Cerebellar nuclear complex (tissue), 1 donor: ENCODE measurements around the gene VAMP8.
"Not testable (repeated sequence)": the region's sequence is repeated elsewhere in the genome, so short reads cannot be mapped to it uniquely, and the experiment has no call there.

Source experiments
- DNase-seq, 2 experiments: peaks; one replicate each; lab custom pipeline; 2025; lab: John Stamatoyannopoulos, UW

The VAMP8 gene

DNA sequence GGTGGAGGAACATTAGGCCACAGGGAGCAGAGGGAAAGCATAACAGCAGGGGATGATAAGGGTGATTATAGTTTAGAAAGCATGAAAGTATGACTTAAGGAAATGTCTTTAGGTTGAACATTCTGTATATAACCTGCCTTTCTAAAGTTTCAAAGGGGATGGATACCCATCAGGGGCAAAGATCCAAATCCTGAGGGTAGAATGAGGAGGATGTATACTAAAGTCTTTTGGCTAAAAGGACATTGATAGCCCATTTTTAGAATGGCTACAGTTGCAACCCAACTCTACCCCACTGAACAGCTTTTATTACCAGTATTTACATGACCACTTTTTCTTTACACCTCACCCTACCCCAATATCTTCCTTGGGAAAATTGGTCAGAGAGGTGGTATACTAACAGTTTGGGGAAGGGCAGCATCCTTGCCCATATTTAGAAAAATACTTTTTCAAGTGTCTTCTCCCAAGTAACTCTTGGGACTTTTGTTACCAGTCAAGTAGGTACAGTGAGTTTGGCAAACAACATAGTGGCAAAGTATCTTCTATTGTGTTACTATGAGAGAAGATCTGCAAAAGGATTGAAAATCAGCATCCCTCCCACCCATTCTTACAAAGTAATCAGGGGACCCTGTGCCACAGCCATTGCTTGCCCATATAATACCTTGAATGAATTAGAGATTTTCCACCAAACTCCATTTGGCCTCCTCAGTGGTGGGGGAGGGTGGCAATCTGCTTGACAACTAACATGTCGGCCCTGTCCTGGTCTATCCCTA lies 30.1 kb upstream of the VAMP8 start:
- no peak for DNase-seq

DNA sequence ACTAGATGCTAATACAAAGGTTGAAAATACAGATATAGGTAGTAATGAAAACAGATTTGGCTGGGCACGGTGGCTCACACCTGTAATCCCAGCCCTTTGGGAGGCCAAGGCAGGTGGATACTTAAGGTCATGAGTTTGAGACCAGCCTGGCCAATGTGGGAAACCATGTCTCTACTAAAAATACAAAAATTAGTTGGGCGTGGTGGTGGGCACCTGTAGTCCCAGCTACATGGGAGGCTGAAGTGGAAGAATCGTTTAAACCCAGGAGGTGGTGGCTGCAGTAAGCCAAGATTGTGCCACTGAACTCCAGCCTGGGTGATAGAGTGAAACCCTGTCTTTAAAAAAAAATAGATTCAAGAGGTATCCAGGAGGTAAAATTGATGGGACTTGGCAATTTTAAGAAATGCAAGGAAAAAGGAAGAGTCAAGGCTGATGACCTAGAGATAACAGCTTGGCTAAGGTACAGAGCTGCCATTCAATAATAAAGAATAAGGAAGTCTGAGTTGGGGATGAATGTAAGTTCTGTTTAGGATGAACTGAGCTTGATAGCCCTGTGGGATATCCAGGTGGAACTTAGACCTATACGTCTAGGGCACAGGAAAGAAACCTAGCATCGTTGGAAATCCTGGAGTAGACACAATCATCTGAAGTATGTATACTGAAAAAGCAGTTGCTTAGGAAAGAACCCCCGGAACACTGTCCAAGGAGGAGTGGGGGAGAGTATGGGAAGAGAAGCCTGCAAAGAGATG lies 29.4 kb upstream of the VAMP8 start:
- no peak for DNase-seq

DNA sequence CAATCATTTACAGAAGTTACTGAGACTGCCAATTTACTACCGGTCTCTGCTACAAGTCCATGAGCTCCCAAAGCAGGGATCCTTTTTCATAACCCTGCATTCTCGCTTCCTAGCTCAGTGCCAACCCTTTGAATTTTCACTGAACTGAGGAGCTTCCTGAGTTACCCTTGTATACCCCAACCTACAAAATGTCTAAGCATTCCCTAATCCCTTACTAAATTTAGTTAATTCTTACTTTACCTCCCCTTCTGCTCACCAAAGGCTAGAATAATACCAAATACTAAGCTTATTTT lies 28.8 kb upstream of the VAMP8 start:
- no peak for DNase-seq

DNA sequence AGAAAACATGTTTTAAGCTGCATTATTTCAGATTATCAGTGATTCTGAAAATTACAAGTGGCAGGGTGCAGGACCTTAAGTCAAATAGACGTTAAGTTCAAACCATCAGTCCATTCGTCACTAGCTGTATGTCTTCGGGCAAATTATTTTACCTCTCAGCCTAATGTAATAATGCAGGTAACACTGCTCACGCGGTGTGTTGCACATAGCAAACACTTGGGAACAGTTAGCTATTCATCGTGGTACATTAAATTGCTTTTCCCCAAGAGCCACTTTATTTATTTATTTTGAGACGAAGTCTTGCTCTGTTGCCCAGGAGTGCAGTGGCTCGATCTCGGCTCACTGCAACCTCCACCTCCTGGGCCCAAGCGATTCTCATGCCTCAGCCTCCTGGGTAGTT lies 28.3 kb upstream of the VAMP8 start:
- no peak for DNase-seq

DNA sequence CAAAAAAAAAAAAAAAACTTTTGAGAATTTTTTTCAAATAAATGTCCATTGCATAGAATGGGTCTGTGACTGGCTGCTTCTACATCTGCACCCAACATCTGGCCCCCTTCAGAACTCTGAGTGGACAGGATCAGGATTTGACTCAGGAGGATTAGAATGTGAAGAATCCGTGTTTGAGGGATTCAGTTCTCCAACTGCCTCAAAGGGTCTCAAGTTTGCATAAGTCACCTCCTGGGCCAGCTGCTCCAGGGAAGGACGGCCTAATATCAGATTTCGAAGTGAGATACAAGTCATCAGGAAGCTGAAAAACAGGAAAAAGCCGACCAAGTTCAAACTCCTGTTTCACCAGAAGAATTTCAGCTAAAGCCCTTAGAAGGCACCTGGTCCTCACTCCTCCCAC lies 27.6 kb upstream of the VAMP8 start:
- no peak for DNase-seq

DNA sequence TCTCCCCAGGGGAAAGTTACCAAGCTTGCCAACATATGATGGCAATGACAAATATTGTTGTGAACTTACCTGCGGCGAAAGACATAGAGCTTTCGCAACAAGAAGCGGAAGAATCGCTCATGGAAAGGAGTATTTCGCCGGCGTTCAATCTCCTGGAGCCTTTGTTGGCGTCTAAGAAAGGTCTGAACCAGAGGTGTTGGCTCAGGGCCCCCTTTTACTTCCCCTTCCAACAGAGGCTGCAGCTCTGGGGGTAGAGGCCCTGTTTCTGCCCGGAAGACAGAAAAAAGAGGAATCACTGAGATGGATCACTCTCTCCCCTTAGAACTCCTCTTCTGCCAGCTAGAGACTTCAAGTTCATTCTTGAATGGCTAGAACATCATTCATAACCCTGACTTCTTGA lies 26.9 kb upstream of the VAMP8 start:
- DNase-seq, result no peak

DNA sequence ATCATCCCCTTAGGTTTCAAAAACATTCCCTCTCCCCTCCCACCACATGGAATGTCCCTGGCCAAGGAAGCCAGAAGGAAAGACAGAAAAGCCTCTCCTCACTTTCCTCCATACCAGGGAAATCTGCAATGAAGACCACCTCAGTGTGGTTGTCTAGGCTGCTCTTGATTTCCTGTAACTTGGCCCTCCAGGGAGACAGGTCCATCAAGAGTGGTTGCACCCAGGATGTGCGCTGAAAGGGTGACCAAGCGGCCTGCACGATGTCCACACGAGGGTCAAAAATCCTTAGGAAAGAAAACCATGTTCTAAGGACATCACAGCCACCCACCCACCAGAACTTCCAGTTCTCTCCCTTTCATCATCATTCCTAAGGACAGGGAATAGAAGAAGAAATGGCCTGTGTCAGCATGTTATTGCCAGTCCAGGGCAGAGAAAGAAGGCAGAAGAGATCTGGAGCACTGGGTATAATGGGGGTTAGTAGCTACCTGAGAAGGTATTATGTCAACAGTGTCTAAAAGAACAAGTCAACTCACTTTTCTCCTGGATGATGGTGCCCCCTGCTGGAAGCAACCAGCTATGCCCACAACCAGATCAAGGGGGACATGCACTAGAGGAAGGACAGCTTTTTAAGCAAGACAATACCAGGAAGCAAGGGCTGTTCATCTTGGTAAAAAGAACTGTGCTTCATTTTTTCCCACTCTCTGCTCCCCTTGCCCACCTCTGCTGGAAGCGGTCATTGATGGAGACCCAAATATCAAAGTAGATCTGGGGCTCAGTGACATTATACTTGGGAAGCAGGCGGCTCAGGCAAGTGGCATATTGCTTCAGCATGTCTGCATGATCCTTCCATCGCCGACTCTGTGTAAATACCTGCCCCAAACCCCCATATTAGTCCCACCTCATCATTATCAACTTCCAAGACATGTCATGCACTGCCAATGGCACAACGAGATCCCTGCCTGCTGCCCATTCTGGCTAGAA lies 25.4 kb upstream of the VAMP8 start:
- peak; percentile 7 to 48 for DNase-seq

DNA sequence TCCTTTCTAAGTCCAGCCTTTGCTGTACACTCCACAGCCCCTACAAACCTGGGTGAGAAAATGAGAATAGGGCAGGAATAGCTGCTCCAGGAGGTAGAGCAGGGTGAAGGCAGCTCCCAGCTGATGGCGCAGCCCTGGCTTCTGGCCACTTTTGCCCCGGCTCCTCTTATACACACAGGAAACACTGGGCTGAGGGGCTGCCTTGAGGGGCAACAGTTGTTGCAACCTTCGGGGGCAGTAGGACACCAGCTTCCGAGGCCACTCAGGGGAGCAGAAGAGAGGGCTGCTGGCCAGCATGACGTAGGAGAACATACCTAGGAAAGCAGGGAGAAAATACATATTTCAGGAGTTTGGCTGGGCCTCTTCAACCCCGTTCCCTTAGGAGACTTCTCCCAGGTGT lies 24.2 kb upstream of the VAMP8 start:
- DNase-seq, result no peak

DNA sequence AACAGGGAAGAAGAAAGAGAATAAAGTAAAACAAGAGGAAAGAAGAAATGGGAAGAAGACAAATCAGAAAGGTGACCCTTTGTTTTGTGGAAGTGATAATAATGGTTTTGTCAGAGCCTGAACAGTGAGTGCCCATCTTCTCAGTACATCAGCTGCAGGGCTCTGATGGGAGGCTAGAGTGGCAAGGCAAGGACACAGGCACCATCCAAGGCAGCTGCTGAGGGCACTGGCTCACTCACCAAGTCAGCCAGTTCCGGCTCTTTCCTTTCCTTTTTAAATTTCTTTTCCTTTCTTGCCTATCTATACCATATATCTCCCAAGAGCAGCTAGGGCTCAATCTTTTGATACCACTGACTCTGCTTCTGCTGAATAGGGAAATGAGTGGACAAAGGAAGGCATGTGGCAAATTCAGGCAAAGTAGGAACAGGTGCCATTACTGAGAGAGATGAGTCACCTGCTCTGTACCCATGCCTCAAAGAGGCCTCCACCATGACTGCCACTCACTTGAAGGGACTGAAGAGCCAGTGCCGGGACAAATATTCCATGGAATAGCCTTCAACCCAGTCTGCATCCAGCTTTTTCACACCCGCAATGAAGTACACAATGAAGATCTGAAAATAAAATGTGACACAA lies 22.3 kb upstream of the VAMP8 start:
- DNase-seq, result no peak

DNA sequence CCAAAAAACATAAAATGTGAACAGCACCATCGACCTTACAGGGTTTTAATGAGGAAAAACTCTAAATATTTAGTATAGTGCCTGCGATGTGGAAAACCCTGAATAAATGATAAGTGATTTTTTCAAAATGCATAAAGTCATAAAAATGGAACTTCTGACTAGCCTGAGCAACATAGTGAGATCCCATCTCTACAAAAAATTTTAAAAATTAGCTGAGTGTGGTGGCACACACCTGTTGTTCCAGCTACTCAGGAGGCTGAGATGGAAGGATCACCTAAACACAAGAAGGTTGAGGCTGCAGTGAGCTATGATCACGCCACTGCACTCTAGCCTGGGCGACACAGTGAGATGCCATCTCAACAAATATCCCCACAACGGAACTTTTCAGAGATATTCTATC lies 20.3 kb upstream of the VAMP8 start:
- DNase-seq, result no peak

DNA sequence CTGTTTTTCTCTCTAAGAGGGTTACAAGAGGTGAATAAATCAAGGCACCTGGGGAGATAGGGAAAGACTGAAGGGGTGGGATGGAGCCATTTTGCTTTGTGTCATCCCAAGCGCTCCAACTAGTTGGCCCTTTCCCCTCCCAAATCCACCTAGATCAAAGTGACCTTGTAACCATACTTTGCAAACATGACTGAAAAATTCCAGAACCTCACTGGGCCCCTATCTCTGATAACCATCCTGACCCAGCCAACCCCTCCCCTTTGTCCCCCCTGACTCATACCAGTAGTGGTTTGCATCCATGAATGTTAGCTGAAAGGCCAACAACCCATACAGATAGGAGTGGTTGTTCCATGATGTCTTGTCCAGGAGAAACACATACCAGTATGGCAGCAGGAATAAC lies 19.2 kb upstream of the VAMP8 start:
- no peak for DNase-seq

DNA sequence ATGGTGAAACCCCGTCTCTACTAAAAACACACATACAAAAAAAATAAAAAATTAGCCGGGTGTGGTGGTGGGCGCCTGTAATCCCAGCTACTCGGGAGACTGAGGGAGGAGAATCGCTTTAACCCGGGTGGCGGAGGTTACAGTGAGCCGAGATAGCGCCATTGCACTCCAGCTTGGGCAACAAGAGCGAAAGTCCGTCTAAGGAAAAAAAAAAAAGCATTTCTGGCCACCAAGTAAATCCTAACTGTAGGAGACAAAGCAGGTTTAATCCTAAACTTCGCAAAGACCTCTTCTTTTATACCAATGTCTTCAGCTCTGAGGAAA lies 17.0 kb upstream of the VAMP8 start:
- DNase-seq, result not testable (repeated sequence)

DNA sequence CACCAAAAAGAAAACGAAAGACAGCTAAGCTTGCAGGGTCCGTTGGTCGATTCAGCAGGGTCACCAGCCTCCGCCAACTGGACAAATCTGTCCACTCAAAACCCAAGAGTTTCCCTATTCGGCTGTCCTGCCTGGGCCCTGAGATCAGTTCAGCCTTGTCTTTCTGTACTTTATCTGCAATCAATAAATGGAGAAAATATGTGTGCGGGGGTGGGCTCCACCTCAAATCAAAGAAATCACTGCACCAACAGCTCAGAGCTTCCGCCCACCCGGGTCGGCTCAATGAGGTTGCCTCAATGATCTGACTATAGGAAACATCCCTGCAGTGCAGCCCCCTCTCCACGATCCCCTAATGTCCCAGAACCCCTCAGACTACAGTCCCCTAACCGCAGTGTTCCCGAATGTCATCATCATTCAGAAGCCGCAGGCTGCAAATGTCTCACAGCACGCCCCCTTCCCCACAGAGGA lies 16.5 kb upstream of the VAMP8 start:
- DNase-seq, result no peak

DNA sequence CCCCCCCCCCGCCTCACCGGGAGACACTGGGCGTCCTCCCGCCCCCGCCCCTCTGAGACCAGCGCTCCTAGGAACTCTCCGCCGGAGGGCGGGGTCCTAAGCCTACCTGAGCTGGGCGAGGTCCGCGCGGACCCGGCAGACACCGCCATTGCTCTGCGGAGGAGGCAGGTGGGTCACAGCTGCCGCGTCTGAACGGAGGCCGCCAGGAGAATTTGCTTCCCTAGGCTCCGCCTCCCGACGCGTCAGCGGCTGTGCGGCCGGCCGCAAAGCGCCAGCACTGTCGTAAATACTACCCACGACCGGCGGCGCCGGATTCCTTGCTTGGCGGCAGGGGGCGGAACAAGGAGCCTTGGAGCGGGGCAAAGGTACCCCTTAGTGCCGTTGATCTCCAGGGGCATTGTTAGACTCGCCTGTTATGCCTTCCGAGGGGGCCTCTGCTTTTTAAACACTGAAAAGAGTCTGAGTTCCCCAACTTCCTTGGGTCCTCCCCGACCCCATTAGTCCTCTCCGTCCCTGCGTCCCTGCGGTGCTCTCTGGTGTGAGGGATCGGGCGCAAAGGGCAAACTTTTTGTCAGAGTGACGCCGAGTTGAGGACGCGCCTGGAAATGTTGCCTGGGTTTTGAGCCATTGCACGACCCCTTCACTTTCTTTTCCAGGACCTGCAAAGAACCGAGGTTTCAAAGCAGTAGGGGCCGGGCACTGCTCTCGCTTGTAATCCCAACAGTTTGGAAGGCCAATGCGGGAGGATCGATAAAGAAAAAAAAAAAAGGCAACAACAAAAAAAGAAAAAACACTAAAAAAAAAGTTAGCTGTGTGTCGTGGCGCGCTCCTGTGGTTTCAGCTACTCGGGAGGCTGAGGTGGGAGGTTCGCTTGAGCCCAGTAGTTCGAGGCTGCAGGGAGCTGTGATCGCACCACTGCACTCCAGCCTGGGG lies 15.8 kb upstream of the VAMP8 start, which contains the start of gene GGCX:
Gene GGCX, minus strand, starts transcription at position 214 of the 933 bp plus-strand sequence. Its CDS starts 65 bp downstream, at position 149.
- peak in 1 of 2 experiments; percentile 85 for DNase-seq

DNA sequence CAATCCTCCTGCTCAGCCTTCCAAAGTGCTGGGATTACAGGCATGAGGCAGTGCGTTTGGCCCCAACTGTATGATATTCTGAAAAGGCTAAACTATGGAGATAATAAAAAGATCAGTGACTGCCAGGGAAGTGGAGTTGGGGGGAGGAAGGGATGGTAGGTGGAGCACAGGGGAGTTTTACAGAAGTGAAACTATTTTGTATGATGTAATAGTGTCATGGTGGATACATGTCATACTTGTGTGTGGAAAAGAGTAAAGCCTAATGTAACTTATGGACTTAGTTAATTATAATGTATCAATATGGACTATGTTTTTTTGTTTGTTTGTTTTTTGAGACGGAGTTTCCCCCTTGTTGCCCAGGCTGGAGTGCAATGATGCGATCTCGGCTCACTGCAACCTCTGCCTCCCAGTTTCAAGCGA lies 13.2 kb upstream of the VAMP8 start:
- DNase-seq, result no peak

DNA sequence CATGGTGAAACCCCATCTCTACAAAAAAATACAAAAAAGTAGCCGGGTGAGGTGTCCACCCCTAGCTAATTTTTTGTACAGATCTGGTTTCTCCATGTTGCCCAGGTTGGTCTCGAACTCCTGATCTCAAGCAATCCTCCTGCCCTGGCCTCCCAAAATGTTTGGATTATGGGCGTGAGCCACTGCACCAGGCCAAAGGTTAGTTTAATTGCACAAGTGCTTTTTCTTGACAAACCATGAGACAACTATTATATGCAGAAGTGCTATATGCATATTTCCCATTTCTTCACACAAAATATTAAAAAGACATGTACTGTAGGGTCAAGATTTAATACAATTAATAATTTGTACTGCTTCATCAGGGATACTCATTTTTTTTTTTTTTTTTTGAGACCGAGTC lies 11.1 kb upstream of the VAMP8 start:
- DNase-seq, result no peak

DNA sequence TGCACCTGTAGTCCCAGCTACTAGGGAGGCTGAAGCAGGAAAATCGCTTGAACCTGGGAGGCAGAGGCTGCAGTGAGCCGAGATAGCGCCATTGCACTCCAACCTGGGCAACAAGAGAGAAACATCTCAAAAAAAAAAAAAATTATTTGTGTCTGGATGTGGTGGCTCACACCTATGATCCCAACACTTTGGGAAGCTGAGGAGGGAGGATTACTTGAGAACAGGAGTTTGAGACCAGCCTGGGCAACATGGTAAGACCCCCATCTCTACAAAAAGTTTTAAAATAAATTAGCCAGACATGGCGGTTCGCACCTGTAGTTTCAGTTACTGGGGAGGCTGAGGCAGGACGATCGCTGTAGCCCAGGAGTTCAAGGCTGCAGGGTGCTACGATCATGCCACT lies 1.6 kb upstream of the VAMP8 start:
- no peak for DNase-seq

DNA sequence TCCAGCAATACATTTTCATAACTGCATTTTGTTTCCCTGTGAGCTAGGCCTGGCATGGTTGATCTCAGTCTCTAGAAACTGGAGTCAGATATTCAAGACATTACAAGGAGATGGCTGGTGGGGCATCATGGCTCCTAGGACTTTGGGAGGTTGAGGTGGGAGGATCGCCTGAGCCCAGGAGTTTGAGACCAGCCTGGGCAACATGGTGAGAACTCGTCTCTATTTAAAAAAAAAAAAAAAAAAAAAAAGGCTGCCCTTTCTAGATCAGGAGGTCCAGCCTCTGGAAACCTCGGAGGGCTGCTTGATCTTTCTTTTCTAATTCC lies 362 bp upstream of the VAMP8 start:
- DNase-seq, result no peak

DNA sequence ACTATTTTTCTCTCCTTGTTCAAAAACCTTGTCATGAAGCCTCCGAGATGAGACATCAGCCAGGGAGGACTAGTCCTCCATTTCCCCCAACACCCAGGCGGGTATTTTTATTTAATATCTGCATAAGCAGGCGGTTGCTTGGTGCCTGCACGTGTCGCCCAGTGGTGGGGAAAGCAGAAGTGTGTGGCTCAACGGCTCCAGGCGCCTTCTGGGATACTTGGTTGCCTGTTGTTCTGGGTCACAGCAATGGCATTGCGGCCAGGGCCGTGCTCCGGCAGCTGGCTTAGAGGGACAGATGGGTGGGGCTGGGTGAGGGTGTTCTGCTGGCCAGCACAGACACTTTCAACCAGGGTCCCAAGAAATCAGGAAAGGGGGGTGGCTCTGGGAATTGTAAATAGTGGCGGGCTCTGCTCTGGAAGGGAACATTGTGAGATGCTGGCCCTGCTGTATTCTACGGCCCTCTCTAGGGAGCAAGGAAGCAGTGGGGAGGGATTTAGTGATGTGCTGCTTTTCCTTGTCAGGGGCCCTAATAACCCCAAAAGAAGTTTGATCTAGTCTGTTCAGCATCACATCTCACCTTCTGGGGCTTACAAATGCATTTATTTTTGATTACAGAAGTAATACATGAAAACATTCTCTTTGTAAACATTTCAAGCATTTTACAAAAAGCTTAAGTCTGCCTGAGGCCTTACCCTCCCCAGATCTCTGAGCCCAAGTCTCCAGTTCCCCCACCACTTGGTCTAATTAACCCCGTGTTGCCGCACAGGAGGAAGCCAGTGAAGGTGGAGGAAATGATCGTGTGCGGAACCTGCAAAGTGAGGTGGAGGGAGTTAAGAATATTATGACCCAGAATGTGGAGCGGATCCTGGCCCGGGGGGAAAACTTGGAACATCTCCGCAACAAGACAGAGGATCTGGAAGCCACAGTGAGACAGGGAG lies 1.1 kb downstream of the VAMP8 start:
- DNase-seq, result no peak
